Epithelial cell of esophagus (primary cell): ENCODE measurements around the gene PAQR4.

Experiments
- DNase-seq: peaks from one replicate; pipeline ENCODE4 v3.0.0; 2010; ENCODE audit warnings: low read depth
- H3K4me3 ChIP-seq: 2 replicates; pipeline ENCODE4 v1.5.1; 2011; ENCODE audit warnings: mild to moderate bottlenecking, low read length, control low read depth
- TF ChIP-seq, protein P1 (sequence below): IDR thresholded peaks from 2 replicates; pipeline ENCODE4 v1.5.1; 2011; ENCODE audit warnings: low read depth, mild to moderate bottlenecking, low read length, control low read depth, inconsistent platforms; ENCODE audit not compliant: insufficient read depth; ENCODE audit errors: missing control alignments

PAQR4 gene

DNA sequence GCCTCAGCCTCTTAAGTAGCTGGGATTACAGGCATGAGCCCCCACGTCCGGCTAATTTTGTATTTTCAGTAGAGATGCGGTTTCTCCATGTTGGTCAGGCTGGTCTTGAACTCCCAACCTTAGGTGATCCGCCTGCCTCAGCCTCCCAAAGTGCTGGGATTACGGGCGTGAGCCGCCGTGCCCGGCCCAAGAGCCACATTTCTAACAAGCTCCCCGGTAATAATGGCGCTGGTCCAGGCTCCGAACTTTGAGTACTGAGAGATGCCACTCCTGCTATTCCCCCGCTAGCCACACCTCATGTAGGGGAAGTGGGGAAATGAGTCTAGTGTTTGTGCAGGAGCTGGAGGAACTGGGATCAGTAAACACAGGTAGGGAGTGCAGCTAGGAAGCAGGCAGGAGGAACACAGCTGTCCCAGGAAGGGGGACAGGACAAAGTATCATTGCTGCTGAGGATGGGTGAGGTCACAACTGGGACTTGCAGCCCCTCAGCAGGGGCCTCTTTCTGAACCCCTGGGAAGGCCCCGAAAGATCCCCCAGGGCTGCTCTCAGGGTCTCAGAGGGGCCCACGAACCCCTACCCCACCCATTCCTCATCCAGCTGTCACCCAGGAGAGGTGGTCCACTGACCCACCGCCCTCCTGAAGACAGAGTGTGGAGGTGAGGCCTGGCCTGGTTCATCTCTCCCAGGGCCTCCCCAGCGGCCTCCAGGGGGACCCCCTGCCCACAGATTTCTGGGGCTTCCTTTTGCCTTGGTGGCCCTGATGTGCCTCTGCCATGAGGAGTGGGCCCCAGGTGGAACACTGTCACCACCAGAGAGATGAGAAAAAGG lies 8.8 kb upstream of the PAQR4 start:
- DNase-seq = no peak
- TF ChIP-seq, protein P1, sequence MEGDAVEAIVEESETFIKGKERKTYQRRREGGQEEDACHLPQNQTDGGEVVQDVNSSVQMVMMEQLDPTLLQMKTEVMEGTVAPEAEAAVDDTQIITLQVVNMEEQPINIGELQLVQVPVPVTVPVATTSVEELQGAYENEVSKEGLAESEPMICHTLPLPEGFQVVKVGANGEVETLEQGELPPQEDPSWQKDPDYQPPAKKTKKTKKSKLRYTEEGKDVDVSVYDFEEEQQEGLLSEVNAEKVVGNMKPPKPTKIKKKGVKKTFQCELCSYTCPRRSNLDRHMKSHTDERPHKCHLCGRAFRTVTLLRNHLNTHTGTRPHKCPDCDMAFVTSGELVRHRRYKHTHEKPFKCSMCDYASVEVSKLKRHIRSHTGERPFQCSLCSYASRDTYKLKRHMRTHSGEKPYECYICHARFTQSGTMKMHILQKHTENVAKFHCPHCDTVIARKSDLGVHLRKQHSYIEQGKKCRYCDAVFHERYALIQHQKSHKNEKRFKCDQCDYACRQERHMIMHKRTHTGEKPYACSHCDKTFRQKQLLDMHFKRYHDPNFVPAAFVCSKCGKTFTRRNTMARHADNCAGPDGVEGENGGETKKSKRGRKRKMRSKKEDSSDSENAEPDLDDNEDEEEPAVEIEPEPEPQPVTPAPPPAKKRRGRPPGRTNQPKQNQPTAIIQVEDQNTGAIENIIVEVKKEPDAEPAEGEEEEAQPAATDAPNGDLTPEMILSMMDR = no peak
- H3K4me3 ChIP-seq = no peak overlapping the region

GRCh38 chr16:2962334-2963073 lies 6.6 kb upstream of the PAQR4 start:
- no peak for DNase-seq
- no peak overlapping the region for H3K4me3 ChIP-seq
- TF ChIP-seq, protein P1 = no peak

DNA sequence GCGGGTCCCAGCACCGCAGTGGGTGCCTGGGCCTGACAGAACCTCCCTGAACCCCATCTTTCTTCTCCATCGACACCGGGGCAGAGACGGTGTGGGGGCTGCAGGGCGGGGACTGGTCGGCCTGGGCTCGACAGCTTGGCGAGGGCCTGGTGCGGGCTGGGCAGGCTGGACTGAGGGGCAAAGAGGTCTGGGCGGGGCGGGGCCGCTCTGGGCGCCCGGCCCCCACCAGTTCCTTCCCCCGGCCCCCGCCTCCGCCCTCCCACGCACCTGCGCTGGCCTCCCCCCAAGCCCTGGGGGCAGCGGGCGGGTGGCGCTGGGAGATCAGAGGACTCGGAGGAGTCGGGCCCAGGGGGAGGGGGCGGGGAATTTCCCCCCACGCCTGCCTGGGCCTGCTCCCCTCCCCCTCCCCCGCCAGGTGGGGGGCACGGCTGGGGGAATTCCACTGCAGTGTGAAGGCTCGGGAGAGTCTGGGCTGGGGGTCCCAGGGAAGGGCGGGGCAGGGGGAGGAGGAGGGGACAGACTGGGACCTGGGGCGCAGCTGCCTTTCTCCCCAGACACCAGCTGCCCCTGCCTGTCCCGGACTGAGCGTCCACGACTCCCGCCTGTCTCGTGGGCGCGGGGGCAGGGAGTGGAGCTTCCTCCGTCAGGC lies 6.0 kb upstream of the PAQR4 start:
- DNase-seq = no peak
- peak overlapping the region; percentile 44 for H3K4me3 ChIP-seq
- TF ChIP-seq, protein P1 = no peak

GRCh38 chr16:2963723-2964474 lies 5.2 kb upstream of the PAQR4 start, which contains the start of gene KREMEN2:
TSS of gene KREMEN2 (plus strand) at chr16:2964275. CDS start at chr16:2964521, 246 bp downstream.
- DNase-seq = peak; percentile 72
- H3K4me3 ChIP-seq = peak within 1 kb of the TSS; percentile 44
- TF ChIP-seq, protein P1 = no peak

DNA sequence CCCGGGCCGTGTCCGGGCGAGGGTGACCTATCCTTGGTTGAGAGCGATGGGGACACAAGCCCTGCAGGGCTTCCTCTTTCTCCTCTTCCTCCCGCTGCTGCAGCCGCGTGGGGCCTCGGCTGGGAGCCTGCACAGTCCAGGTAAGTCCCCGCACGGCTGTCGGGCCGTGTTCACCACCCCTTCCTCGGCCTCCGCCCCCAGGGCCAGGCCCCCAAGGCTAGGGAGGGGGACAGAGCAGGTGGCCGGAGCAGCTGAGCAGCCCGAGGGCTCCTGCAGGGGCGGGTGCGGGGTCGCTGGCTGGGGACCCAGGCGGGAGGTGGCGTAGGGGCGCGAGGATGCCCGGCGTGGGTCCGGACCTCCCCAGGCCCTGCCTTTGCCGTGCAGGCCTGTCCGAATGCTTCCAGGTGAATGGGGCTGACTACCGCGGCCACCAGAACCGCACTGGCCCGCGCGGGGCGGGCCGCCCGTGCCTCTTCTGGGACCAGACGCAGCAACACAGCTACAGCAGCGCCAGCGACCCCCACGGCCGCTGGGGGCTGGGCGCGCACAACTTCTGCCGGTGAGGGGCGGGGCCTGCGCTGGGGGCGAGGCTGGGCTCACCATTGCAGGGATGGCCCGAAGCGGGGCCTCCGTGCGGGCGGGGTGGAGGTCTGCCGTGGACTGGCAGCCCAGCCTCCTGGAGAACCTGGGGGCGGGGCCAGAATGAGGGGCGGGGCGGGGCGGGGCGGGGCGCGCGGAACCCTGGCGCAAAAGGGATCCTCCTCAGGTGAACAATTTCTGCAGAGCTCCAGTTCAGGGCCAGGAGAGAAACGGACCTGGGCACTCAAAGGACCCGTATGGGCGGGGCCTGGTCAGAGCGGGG lies 4.4 kb upstream of the PAQR4 start:
- TF ChIP-seq, protein P1 = no peak
- H3K4me3 ChIP-seq = peak overlapping the region; percentile 44
- peak; percentile 81 for DNase-seq
